Trophoblast cell (in vitro differentiated cells and primary cell): ENCODE measurements around the gene BRF1.
A peak's percentile ranks its signal among the peaks of the same experiment; 100 is the strongest.

ENCODE experiments used
- DNase-seq, 2 donors: peaks; one replicate each; pipeline ENCODE4 v3.0.0-alpha.2; 2016
- H2AFZ ChIP-seq: 2 replicates; pipeline ENCODE4 v1.6.1; 2013; ENCODE audit warnings: low read length, moderate library complexity, mild to moderate bottlenecking; ENCODE audit not compliant: insufficient read depth, poor library complexity
- H2AK5ac ChIP-seq: 2 replicates; pipeline ENCODE4 v1.6.1; 2013; ENCODE audit warnings: mild to moderate bottlenecking, low read length
- H2BK120ac ChIP-seq: 2 replicates; pipeline ENCODE4 v1.6.1; 2013; ENCODE audit warnings: low read length, mild to moderate bottlenecking, moderate library complexity; ENCODE audit not compliant: insufficient read depth, poor library complexity
- H2BK12ac ChIP-seq: 2 replicates; pipeline ENCODE4 v1.6.1; 2013; ENCODE audit warnings: mild to moderate bottlenecking, low read length, moderate library complexity
- H2BK5ac ChIP-seq: 2 replicates; pipeline ENCODE4 v1.6.1; 2013; ENCODE audit warnings: low read length, low read depth, moderate library complexity, mild to moderate bottlenecking; ENCODE audit not compliant: poor library complexity
- H3K14ac ChIP-seq: 2 replicates; pipeline ENCODE4 v1.6.1; 2013; ENCODE audit warnings: mild to moderate bottlenecking, low read length
- H3K18ac ChIP-seq: 2 replicates; pipeline ENCODE4 v1.6.1; 2013; ENCODE audit warnings: mild to moderate bottlenecking, low read length
- H3K23ac ChIP-seq: 2 replicates; pipeline ENCODE4 v1.6.1; 2013; ENCODE audit warnings: low read length
- H3K27ac ChIP-seq: 2 replicates; pipeline ENCODE4 v1.5.1; 2013; ENCODE audit warnings: low read depth, mild to moderate bottlenecking, inconsistent platforms, low read length, moderate library complexity
- H3K27me3 ChIP-seq: 2 replicates; pipeline ENCODE4 v1.6.1; 2013; ENCODE audit warnings: inconsistent platforms, mild to moderate bottlenecking, low read length, moderate library complexity; ENCODE audit not compliant: insufficient read depth
- H3K36me3 ChIP-seq, 2 experiments: 1 replicate in 1 of 2; 2 replicates in 1 of 2; pipeline ENCODE4 v1.6.1; 2013; ENCODE audit warnings: low read length in 2 of 2, mild to moderate bottlenecking in 2 of 2, moderate library complexity in 1 of 2; ENCODE audit not compliant: insufficient read depth in 2 of 2, control insufficient read depth in 1 of 2
- H3K4ac ChIP-seq: 2 replicates; pipeline ENCODE4 v1.6.1; 2013; ENCODE audit warnings: low read depth, mild to moderate bottlenecking, low read length, moderate library complexity
- H3K4me1 ChIP-seq, 2 experiments: 1 replicate in 1 of 2; 2 replicates in 1 of 2; pipeline ENCODE4 v1.6.1; 2013; ENCODE audit warnings: low read length in 2 of 2, mild to moderate bottlenecking in 2 of 2, moderate library complexity in 1 of 2; ENCODE audit not compliant: insufficient read depth in 2 of 2, control insufficient read depth in 1 of 2
- H3K4me2 ChIP-seq: 2 replicates; pipeline ENCODE4 v1.6.1; 2013; ENCODE audit warnings: inconsistent platforms, mild to moderate bottlenecking, low read length, moderate library complexity
- H3K4me3 ChIP-seq: 2 replicates; pipeline ENCODE4 v1.5.1; 2013; ENCODE audit warnings: mild to moderate bottlenecking, low read depth, low read length, inconsistent platforms
- H3K79me1 ChIP-seq: one replicate; pipeline ENCODE4 v1.6.1; 2013; ENCODE audit warnings: low read length
- H3K79me2 ChIP-seq: 2 replicates; pipeline ENCODE4 v1.6.1; 2013; ENCODE audit warnings: low read length, mild to moderate bottlenecking; ENCODE audit not compliant: control insufficient read depth, insufficient read depth, poor library complexity
- H3K9ac ChIP-seq: 2 replicates; pipeline ENCODE4 v1.6.1; 2013; ENCODE audit warnings: mild to moderate bottlenecking, low read length
- H3K9me3 ChIP-seq: 2 replicates; pipeline ENCODE4 v1.6.1; 2013; ENCODE audit warnings: low read depth, mild to moderate bottlenecking, control low read depth, inconsistent platforms, low read length; ENCODE audit not compliant: insufficient read depth
- H4K12ac ChIP-seq: 2 replicates; pipeline ENCODE4 v1.6.1; 2013; ENCODE audit warnings: low read depth, mild to moderate bottlenecking, low read length, moderate library complexity
- H4K8ac ChIP-seq: 2 replicates; pipeline ENCODE4 v1.6.1; 2013; ENCODE audit warnings: low read depth, mild to moderate bottlenecking, low read length, moderate library complexity
- H4K91ac ChIP-seq: one replicate; pipeline ENCODE4 v1.6.1; 2013; ENCODE audit warnings: low read depth, mild to moderate bottlenecking, low read length, moderate library complexity
- WGBS: extraction: QIAGEN DNeasy Blood & Tissue Kit; methylation state at CpG from one replicate; pipeline ENCODE4 v1.1.7; 2013; ENCODE audit warnings: missing lambda C conversion rate; ENCODE audit not compliant: insufficient read length, insufficient coverage; ENCODE audit errors: extremely low coverage; 5-methylcytosine and 5-hydroxymethylcytosine counted together

The BRF1 gene

GRCh38 chr14:105218611-105219010 is 82.2 kb downstream of the BRF1 start:
- peaks cover 41 to 52% of the 10 kb centered on the region in 2 experiments for H3K36me3 ChIP-seq
- H2BK5ac ChIP-seq: no peak overlapping the region
- H3K4ac ChIP-seq: no peak overlapping the region
- no peak overlapping the region for H3K14ac ChIP-seq
- no peak overlapping the region for H4K8ac ChIP-seq
- H3K79me2 ChIP-seq: no peaks in the 10 kb centered on the region
- no peak overlapping the region for H3K4me3 ChIP-seq
- H3K4me1 ChIP-seq: no peaks in the 10 kb centered on the region
- H3K18ac ChIP-seq: no peak overlapping the region
- no CpG with 5 or more reads among the region's 19 CpGs for WGBS
- no peak overlapping the region for H3K9ac ChIP-seq
- H4K91ac ChIP-seq: no peak overlapping the region
- no peak overlapping the region for H3K4me2 ChIP-seq
- H2AFZ ChIP-seq: no peak overlapping the region
- H3K27me3 ChIP-seq: no peaks in the 10 kb centered on the region
- H3K79me1 ChIP-seq: no peaks in the 10 kb centered on the region
- no peak overlapping the region for H2BK12ac ChIP-seq
- H3K27ac ChIP-seq: no peak overlapping the region
- peaks cover 12% of the 10 kb centered on the region for H3K9me3 ChIP-seq
- no peak for DNase-seq
- no peak overlapping the region for H2AK5ac ChIP-seq
- no peak overlapping the region for H2BK120ac ChIP-seq
- no peak overlapping the region for H3K23ac ChIP-seq
- H4K12ac ChIP-seq: no peak overlapping the region

- H3K4me2 ChIP-seq: no peak overlapping the region
- peaks cover 10% of the 10 kb centered on the region for H3K9me3 ChIP-seq
- no peak overlapping the region for H2AFZ ChIP-seq
- H3K79me2 ChIP-seq: no peaks in the 10 kb centered on the region
- H4K91ac ChIP-seq: no peak overlapping the region
- H3K4ac ChIP-seq: no peak overlapping the region
- no peak overlapping the region for H2BK12ac ChIP-seq
- no CpG with 5 or more reads among the region's 11 CpGs for WGBS
- DNase-seq: no peak
- no peak overlapping the region for H4K8ac ChIP-seq
- no peaks in the 10 kb centered on the region for H3K27me3 ChIP-seq
- H2BK120ac ChIP-seq: no peak overlapping the region
- no peak overlapping the region for H3K14ac ChIP-seq
- H3K79me1 ChIP-seq: no peaks in the 10 kb centered on the region
- no peak overlapping the region for H3K18ac ChIP-seq
- H3K36me3 ChIP-seq: peaks cover 37 to 49% of the 10 kb centered on the region in 2 experiments
- H3K4me1 ChIP-seq: no peaks in the 10 kb centered on the region
- H3K27ac ChIP-seq: no peak overlapping the region
- H2BK5ac ChIP-seq: no peak overlapping the region
- no peak overlapping the region for H4K12ac ChIP-seq
- H2AK5ac ChIP-seq: no peak overlapping the region
- no peak overlapping the region for H3K23ac ChIP-seq
- no peak overlapping the region for H3K9ac ChIP-seq
- H3K4me3 ChIP-seq: no peak overlapping the region
Measured at GRCh38 chr14:105217774-105218173, 83.0 kb downstream of the BRF1 start.

- H3K9ac ChIP-seq: no peak overlapping the region
- H3K79me1 ChIP-seq: no peaks in the 10 kb centered on the region
- H4K8ac ChIP-seq: no peak overlapping the region
- no peak overlapping the region for H3K18ac ChIP-seq
- DNase-seq: no peak
- no peak overlapping the region for H2AK5ac ChIP-seq
- H2AFZ ChIP-seq: no peak overlapping the region
- no peaks in the 10 kb centered on the region for H3K27me3 ChIP-seq
- no peak overlapping the region for H2BK120ac ChIP-seq
- WGBS: no CpG with 5 or more reads among the region's 30 CpGs
- H3K36me3 ChIP-seq: peaks cover 34 to 47% of the 10 kb centered on the region in 2 experiments
- peak overlapping the region; percentile 25 for H3K4me3 ChIP-seq
- no peak overlapping the region for H3K23ac ChIP-seq
- no peak overlapping the region for H2BK5ac ChIP-seq
- no peak overlapping the region for H4K12ac ChIP-seq
- H3K79me2 ChIP-seq: no peaks in the 10 kb centered on the region
- H3K14ac ChIP-seq: no peak overlapping the region
- no peak overlapping the region for H3K4me2 ChIP-seq
- no peak overlapping the region for H2BK12ac ChIP-seq
- no peaks in the 10 kb centered on the region for H3K4me1 ChIP-seq
- H3K4ac ChIP-seq: no peak overlapping the region
- H4K91ac ChIP-seq: no peak overlapping the region
- no peak overlapping the region for H3K27ac ChIP-seq
- H3K9me3 ChIP-seq: peaks cover 10% of the 10 kb centered on the region
Measured at GRCh38 chr14:105216490-105217247, 84.1 kb downstream of the BRF1 start.

- Histone ChIP-seq H3K9me3 (peaks cover 10% of the 10 kb centered on the region), H3K27me3 (no peaks in the 10 kb centered on the region), H3K27ac (no peak overlapping the region), H2BK120ac (no peak overlapping the region), H3K9ac (no peak overlapping the region), H3K4me1 (no peaks in the 10 kb centered on the region), H4K91ac (no peak overlapping the region), H2AK5ac (no peak overlapping the region), H3K36me3 (peaks cover 35 to 39% of the 10 kb centered on the region in 2 experiments), H3K4me2 (no peak overlapping the region), H4K12ac (no peak overlapping the region), H3K23ac (no peak overlapping the region), H4K8ac (no peak overlapping the region), H2BK12ac (no peak overlapping the region), H3K14ac (no peak overlapping the region), H2BK5ac (no peak overlapping the region), H2AFZ (no peak overlapping the region), H3K4me3 (peak overlapping the region; percentile 41), H3K4ac (no peak overlapping the region), H3K18ac (no peak overlapping the region), H3K79me1 (no peaks in the 10 kb centered on the region), H3K79me2 (no peaks in the 10 kb centered on the region)
- no CpG with 5 or more reads among the region's 3 CpGs for WGBS
- no peak for DNase-seq
Measured at GRCh38 chr14:105215602-105216001, 85.2 kb downstream of the BRF1 start.
